ENCODE data around the gene CPNE5.

Gene CPNE5

GRCh38 chr6:36838896-36839748 is at the start of gene CPNE5:
CPNE5 (minus strand) TSS chr6:36839444; CDS start chr6:36839377, 67 bp downstream.
- DNase-seq, result peak; percentile 69

DNA sequence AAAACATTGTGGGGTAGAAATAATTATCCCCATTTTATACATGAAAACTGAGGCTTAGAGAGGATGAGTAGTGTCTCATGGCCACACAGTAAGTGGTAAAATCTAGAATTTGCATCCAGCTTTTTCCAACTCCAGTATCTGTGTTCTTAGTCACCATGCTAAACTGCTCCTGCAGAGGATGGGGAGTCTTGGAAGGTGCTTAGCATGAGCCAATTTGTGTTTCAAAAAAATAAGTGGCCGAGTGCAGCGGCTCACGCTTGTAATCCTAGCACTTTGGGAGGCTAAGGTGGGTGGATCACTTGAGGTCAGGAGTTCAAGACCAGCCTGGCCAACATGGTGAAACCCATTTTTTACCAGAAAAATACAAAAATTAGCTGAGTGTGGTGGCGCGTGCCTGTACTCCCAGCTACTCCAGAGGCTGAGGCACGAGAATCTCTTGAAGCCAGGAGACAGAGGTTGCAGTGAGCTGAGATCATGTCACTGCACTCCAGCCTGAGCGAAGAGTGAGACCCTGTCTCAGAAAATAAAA is 48.9 kb upstream of the CPNE5 start:
- no peak for DNase-seq

DNA sequence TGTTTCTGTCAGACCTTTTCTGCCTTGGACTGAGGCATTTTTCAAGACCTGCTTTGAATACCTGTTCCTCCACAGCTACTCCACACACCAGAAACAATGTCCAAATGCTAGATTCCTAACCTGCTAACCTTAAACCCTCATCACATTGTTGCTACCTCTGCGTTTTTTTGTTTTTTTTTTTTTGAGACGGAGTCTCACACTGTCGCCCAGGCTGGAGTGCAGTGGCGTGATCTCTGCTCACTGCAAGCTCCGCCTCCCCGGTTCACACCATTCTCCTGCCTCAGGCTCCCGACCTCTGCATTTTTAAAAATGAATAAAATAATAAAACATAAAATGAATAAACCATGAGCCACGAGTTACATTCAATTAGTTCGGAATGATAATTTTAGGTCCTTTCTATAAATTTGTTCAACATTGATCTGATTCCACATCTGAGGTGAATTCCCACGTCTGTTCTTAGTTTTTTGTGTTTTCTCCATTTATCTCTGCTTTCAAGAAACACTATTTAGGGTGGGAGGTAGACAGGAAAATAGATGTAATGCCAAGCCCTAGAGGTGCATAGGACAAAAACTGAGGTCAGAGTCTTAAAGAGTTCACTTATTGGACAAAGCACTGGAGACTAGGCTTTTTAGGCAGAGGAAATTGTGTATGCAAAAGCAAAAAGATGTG is 47.8 kb upstream of the CPNE5 start:
- DNase-seq, result no peak

- DNase-seq, result peak; percentile 100
Measured at GRCh38 chr6:36885461-36886401, 46.5 kb upstream of the CPNE5 start, which contains the start of gene C6orf89. C6orf89 (plus strand) TSS chr6:36885952; CDS start chr6:36899445, 13,493 bp downstream.

DNA sequence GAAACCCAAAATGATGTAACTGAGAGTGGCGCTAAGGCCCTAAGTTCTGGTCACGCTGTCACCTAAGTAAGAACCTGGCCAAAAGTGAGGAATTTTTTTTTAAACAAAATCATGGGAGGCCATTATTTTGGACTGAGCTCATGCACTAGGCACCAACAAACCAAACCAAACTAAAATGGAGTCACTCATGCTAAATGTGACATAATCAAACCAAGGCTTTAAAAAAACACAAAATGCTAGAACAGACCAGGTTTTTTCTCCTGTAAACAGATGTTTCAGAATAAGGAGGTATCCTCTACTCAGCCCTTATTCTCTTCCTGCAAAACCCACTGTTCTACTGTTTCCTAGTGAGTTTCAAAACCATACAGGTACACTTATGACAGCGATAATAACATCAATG is 45.4 kb upstream of the CPNE5 start:
- DNase-seq, result no peak

DNA sequence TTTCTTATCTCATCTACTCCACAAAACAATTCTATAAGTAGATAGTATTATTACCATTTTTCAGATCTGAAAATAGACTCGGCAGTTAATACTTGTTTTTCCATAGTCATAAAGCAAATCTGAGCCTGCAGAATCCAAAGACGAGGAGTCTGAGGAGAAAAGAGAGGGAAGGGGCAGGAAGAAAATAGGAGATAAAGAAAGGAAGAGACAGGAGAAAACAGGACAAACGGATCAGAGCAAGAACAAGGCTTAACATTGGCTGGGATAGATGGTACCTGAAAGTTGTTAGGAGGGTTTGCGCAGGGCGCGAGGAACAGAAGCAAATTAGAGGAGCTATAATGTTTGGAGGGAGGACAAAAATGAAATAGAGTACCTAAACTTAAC is 36.0 kb upstream of the CPNE5 start:
- DNase-seq, result peak; percentile 50

DNA sequence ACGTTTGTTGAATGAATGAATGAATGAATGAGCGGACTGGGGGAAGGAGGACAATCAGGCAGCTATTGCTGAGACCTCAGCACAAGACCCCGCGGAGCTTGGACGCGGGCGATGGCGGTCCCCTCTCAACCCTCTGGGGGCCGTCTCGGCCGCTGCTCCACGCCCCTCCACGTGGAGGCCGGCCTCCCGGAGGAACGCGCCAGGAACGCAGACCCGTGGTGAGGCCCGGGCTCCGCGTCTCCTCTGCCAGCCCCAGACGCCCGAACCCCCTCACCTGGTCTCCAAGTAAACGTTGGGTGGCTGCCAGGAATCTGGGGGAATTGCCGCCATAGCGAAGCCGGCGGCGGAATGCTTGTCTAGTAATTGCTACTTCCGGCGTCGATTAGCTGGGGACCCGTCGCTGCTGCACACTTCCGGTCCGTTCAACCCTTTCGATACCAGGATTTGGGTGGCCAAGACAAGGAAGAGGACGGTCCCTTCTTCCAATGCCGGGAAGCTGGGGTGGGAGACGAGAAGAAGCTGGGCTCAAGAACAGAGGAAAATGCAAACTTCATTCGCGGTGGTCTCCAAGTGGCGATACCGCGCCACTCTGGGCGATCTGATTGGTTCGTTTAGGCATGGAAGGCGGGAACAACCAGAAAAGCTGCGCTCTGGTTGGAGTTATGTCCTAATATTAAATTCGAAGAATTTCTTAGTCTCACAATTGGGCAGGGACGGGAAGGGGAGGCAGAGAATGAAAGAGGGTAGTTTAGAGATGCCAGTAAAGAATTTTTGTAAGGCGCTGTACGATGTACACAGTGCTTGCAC is 35.4 kb upstream of the CPNE5 start, which contains the start of gene PPIL1:
Gene PPIL1, minus strand, starts transcription at position 361 of the 807 bp plus-strand sequence. Its CDS starts 31 bp downstream, at position 330.
- peak; percentile 100 for DNase-seq

GRCh38 chr6:36873612-36874442 is 34.6 kb upstream of the CPNE5 start:
- peak; percentile 80 for DNase-seq

- no peak for DNase-seq
Measured at GRCh38 chr6:36873115-36873514, 33.9 kb upstream of the CPNE5 start.

- DNase-seq, result no peak
Measured at GRCh38 chr6:36871686-36872085, 32.4 kb upstream of the CPNE5 start.

DNA sequence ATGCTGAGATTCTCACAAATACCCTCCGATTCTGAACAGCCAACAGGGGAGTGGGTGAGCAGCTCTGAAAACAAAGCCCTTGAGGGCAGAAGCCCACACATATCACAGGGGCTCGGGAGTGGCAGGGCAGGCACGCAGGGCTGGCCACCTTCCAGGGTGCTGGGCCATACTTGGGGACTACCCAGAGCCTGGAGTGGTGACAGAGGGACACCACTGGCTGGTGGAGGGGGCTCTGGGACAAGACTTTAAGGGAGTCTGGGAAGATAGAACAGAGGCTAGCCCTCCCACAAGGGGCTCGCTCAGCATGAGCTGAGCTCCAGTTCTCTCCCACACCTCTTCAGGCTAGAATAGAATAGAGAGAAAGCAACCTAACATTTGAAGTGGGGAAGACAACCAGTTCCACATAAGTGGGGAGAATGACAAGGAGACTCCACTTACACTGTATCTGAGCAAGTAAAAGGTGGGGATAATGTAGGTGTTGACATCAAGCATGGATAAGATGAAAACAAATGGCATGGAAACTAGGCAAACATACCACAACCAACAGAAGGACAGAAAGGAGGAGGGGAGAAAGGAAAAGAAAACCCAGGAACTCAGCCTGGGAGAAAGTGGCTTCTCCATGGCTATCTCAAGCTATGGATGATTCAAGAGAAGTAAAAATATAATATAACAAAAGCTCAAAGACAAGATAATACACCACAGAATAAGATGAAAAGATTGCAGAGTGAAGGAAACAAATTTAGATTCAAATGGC is 28.4 kb upstream of the CPNE5 start:
- no peak for DNase-seq

- peak; percentile 80 for DNase-seq
Measured at GRCh38 chr6:36865835-36866234, 26.6 kb upstream of the CPNE5 start.

DNA sequence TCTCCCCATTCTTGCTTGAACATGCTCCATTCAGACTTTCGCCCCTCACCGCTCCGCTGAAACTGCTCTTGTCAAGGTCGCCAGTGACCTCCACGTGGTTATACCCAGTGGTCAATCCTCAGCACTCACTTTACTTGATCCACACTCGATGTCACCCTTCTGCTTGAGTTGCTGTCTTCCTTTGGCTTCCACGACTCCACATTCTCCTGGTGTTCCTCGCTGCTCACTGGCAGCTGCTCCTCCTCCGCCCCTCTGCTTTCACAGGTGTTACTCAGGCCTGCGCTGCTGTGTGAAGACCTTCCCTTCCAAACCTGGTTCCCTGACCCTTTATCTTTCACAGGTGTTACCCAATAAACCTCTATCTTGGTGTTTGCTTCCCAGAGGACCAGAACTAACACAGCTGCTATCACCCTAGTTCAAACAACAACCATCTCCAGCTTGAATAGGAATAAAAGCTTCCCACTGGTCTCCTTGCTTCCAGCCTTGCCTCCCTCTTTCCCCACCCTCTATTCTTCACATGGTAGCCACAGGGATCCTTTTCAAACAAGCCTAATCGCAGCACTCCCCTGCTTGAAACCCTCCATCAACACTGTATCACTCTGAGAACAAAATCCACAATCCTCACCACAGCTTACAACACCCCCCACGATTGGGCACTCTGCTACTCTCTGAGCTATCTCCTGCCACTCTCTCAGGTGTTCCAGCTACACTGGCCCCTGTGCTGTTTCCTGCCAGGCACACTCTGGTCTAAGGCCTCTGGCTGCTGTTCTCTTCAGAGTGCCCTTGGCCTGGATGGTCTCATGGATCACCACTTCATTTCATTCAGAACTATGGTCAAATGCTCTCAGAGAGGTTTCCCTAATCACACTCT is 24.7 kb upstream of the CPNE5 start:
- peak; percentile 94 for DNase-seq

- DNase-seq, result no peak
Measured at GRCh38 chr6:36862848-36863382, 23.7 kb upstream of the CPNE5 start.

DNA sequence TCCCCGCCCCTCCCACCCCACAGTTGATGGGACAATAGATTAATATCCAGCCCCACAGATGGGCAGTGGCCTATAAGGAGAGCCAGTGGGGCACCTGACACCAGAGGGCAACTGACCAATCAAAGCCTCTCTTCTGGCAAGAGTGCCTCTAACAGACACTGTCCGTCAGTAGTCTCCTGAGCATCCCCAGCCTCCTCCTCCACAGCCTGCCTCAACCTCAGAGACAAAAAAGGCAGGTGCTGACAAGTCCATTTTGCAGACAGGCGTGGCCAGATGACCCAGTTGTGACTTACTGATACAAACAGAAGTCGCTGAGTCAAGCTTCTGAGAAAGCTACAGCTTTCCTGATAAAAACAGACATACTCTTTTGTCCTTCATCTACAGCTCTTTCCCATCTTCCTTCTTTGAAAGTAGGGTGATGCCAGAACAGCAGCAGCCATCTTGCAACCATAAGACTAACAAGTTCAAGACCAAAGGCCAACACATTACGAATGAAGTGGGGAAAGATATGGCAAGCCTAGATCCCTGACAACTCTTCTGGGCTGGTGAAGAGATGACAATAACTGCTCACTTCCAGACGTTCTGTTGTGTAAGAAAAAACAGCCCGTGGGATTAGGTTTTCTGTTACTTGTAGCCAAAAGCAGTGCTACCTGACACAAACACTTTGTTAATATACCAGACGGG is 23.1 kb upstream of the CPNE5 start:
- DNase-seq, result no peak

- DNase-seq, result no peak
Measured at GRCh38 chr6:36860126-36860525, 20.9 kb upstream of the CPNE5 start.

GRCh38 chr6:36858407-36858981 is 19.2 kb upstream of the CPNE5 start:
- peak; percentile 40 for DNase-seq

- no peak for DNase-seq
Measured at GRCh38 chr6:36857325-36857724, 18.1 kb upstream of the CPNE5 start.
